ENCODE data around the gene DEFB112. TPM values are rescaled to one million over a fixed set of nuclear protein-coding genes. Genes with fewer than 3 reads are reported as not detected.

The DEFB112 gene, protein sequence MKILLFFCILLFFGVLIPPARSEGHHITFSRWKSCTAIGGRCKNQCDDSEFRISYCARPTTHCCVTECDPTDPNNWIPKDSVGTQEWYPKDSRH
- total RNA-seq (not detected), polyA plus RNA-seq (not detected)
- long read RNA-seq, donor 1: 0 reads
- long read RNA-seq, donor 2: 0 reads
- long read RNA-seq, donor 3: 0 reads
- long read RNA-seq, donor 4: 0 reads
- long read RNA-seq, donor 5: 0 reads
- long read RNA-seq, donor 6: 0 reads
- long read RNA-seq, donor 7: 0 reads
- long read RNA-seq, donor 8: 0 reads
- long read RNA-seq, donor 9: 0 reads
- long read RNA-seq, donor 10: 0 reads

DNA sequence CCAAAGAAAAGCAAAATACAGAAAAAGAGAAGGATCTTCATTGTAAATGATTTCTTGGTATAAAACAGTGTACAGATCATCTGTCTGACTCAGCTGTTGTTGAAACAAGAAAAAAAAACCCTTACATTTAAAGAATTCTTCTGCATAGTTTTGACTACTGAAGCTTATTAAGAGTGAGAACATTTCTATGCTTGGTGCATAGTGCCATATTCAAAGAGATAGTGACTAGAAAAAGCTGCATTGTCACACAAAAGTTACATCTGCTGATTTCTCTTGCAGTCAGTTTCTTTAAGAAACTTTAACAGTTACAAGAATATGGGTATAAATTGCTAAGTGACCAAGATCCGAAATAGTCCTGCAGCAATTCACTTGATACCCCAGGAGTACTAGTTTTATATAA, at the start of gene DEFB112:
DEFB112 (minus strand) TSS at position 101 of the 400 bp plus-strand sequence; CDS start at position 41, 60 bp downstream.
- H3K36me3 ChIP-seq (ENCODE audit: control insufficient read depth in 2 of 2, insufficient read depth in 2 of 2, low read length in 1 of 2): no peaks in the 10 kb centered on the region
- no peaks in the 10 kb centered on the region for H3K27me3 ChIP-seq (ENCODE audit: control insufficient read depth in 2 of 2, insufficient read depth in 1 of 2, low read length in 1 of 2)
- no peak within 1 kb of the TSS for H3K4me3 ChIP-seq (ENCODE audit: low read length in 2 of 2)
- H3K4me1 ChIP-seq (ENCODE audit: control insufficient read depth in 2 of 2, insufficient read depth in 2 of 2, low read length in 2 of 2): no peaks in the 10 kb centered on the region
- H3K27ac ChIP-seq (ENCODE audit: low read depth in 1 of 2, low read length in 1 of 2): no peak within 1 kb of the TSS
- DNase-seq (ENCODE audit: low read depth in 6 of 9, low spot score in 9 of 9): no peak
- H3K9me3 ChIP-seq (ENCODE audit: control insufficient read depth in 2 of 2, insufficient read depth in 1 of 2, low read length in 1 of 2): no peaks in the 10 kb centered on the region
- WGBS: 86% methylated on average over 1 of the region's 1 CpG

GRCh38 chr6:50098641-50098993, 48.9 kb upstream of the DEFB112 start:
- H3K4me1 ChIP-seq (ENCODE audit: control insufficient read depth in 2 of 2, insufficient read depth in 2 of 2, low read length in 2 of 2): no peaks in the 10 kb centered on the region
- no peak overlapping the region for H3K4me3 ChIP-seq (ENCODE audit: low read length in 2 of 2)
- no peaks in the 10 kb centered on the region for H3K27me3 ChIP-seq (ENCODE audit: control insufficient read depth in 2 of 2, insufficient read depth in 1 of 2, low read length in 1 of 2)
- H3K27ac ChIP-seq (ENCODE audit: low read depth in 1 of 2, low read length in 1 of 2): no peak overlapping the region
- 67% methylated on average over 2 of the region's 2 CpGs for WGBS
- H3K9me3 ChIP-seq (ENCODE audit: control insufficient read depth in 2 of 2, insufficient read depth in 1 of 2, low read length in 1 of 2): no peaks in the 10 kb centered on the region
- no peak for DNase-seq (ENCODE audit: low read depth in 6 of 9, low spot score in 9 of 9)
- H3K36me3 ChIP-seq (ENCODE audit: control insufficient read depth in 2 of 2, insufficient read depth in 2 of 2, low read length in 1 of 2): no peaks in the 10 kb centered on the region

- no peak overlapping the region for H3K4me3 ChIP-seq (ENCODE audit: low read length in 2 of 2)
- WGBS: 80% methylated on average over 7 of the region's 7 CpGs
- H3K36me3 ChIP-seq (ENCODE audit: control insufficient read depth in 2 of 2, insufficient read depth in 2 of 2, low read length in 1 of 2): no peaks in the 10 kb centered on the region
- no peak for DNase-seq (ENCODE audit: low read depth in 6 of 9, low spot score in 9 of 9)
- H3K4me1 ChIP-seq (ENCODE audit: control insufficient read depth in 2 of 2, insufficient read depth in 2 of 2, low read length in 2 of 2): no peaks in the 10 kb centered on the region
- no peaks in the 10 kb centered on the region for H3K27me3 ChIP-seq (ENCODE audit: control insufficient read depth in 2 of 2, insufficient read depth in 1 of 2, low read length in 1 of 2)
- H3K9me3 ChIP-seq (ENCODE audit: control insufficient read depth in 2 of 2, insufficient read depth in 1 of 2, low read length in 1 of 2): no peaks in the 10 kb centered on the region
- H3K27ac ChIP-seq (ENCODE audit: low read depth in 1 of 2, low read length in 1 of 2): no peak overlapping the region
Observed at GRCh38 chr6:50097966-50098640, 48.4 kb upstream of the DEFB112 start.

- no peak for DNase-seq (ENCODE audit: low read depth in 6 of 9, low spot score in 9 of 9)
- Histone ChIP-seq H3K4me1 (ENCODE audit: control insufficient read depth in 2 of 2, insufficient read depth in 2 of 2, low read length in 2 of 2) (no peaks in the 10 kb centered on the region), H3K27ac (ENCODE audit: low read depth in 1 of 2, low read length in 1 of 2) (no peak overlapping the region), H3K36me3 (ENCODE audit: control insufficient read depth in 2 of 2, insufficient read depth in 2 of 2, low read length in 1 of 2) (no peaks in the 10 kb centered on the region), H3K9me3 (ENCODE audit: control insufficient read depth in 2 of 2, insufficient read depth in 1 of 2, low read length in 1 of 2) (no peaks in the 10 kb centered on the region), H3K27me3 (ENCODE audit: control insufficient read depth in 2 of 2, insufficient read depth in 1 of 2, low read length in 1 of 2) (no peaks in the 10 kb centered on the region), H3K4me3 (ENCODE audit: low read length in 2 of 2) (no peak overlapping the region)
Observed at GRCh38 chr6:50096296-50096695, 46.6 kb upstream of the DEFB112 start.

GRCh38 chr6:50093938-50094272, 44.2 kb upstream of the DEFB112 start:
- no peaks in the 10 kb centered on the region for H3K4me1 ChIP-seq (ENCODE audit: control insufficient read depth in 2 of 2, insufficient read depth in 2 of 2, low read length in 2 of 2)

GRCh38 chr6:50093116-50093937, 43.6 kb upstream of the DEFB112 start:
- 89% methylated on average over 7 of the region's 7 CpGs for WGBS
- DNase-seq (ENCODE audit: low read depth in 6 of 9, low spot score in 9 of 9): no peak
- Histone ChIP-seq H3K4me3 (ENCODE audit: low read length in 2 of 2) (no peak overlapping the region), H3K4me1 (ENCODE audit: control insufficient read depth in 2 of 2, insufficient read depth in 2 of 2, low read length in 2 of 2) (no peaks in the 10 kb centered on the region), H3K9me3 (ENCODE audit: control insufficient read depth in 2 of 2, insufficient read depth in 1 of 2, low read length in 1 of 2) (no peaks in the 10 kb centered on the region), H3K27me3 (ENCODE audit: control insufficient read depth in 2 of 2, insufficient read depth in 1 of 2, low read length in 1 of 2) (no peaks in the 10 kb centered on the region), H3K36me3 (ENCODE audit: control insufficient read depth in 2 of 2, insufficient read depth in 2 of 2, low read length in 1 of 2) (no peaks in the 10 kb centered on the region), H3K27ac (ENCODE audit: low read depth in 1 of 2, low read length in 1 of 2) (no peak overlapping the region)

More at GRCh38 chr6:50093938-50094272, 44.2 kb upstream of the DEFB112 start:
- no peak overlapping the region for H3K27ac ChIP-seq (ENCODE audit: low read depth in 1 of 2, low read length in 1 of 2)
- 91% methylated on average over 1 of the region's 1 CpG for WGBS
- no peaks in the 10 kb centered on the region for H3K36me3 ChIP-seq (ENCODE audit: control insufficient read depth in 2 of 2, insufficient read depth in 2 of 2, low read length in 1 of 2)
- no peaks in the 10 kb centered on the region for H3K27me3 ChIP-seq (ENCODE audit: control insufficient read depth in 2 of 2, insufficient read depth in 1 of 2, low read length in 1 of 2)
- H3K4me3 ChIP-seq (ENCODE audit: low read length in 2 of 2): no peak overlapping the region
- H3K9me3 ChIP-seq (ENCODE audit: control insufficient read depth in 2 of 2, insufficient read depth in 1 of 2, low read length in 1 of 2): no peaks in the 10 kb centered on the region
- DNase-seq (ENCODE audit: low read depth in 6 of 9, low spot score in 9 of 9): no peak

DNA sequence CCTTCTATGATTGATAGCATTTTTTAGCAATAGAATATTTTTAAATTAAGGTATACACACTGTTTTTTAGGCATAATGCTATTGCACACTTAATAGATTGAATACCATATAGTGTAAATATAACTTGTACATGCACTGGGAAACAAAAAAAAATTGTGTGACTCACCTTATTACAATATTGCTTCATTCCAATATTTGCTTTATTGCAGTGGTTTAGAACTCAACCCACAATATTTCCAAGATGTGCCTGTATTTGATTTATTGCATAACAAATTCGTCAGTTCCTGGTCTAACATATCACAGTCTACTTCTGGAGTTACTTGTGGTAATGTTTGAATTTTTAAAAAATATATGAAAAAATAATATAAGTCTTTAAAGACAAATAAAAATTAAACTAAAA, 41.9 kb upstream of the DEFB112 start:
- Histone ChIP-seq H3K9me3 (ENCODE audit: control insufficient read depth in 2 of 2, insufficient read depth in 1 of 2, low read length in 1 of 2) (no peaks in the 10 kb centered on the region), H3K27ac (ENCODE audit: low read depth in 1 of 2, low read length in 1 of 2) (no peak overlapping the region), H3K27me3 (ENCODE audit: control insufficient read depth in 2 of 2, insufficient read depth in 1 of 2, low read length in 1 of 2) (no peaks in the 10 kb centered on the region), H3K4me3 (ENCODE audit: low read length in 2 of 2) (no peak overlapping the region), H3K4me1 (ENCODE audit: control insufficient read depth in 2 of 2, insufficient read depth in 2 of 2, low read length in 2 of 2) (no peaks in the 10 kb centered on the region), H3K36me3 (ENCODE audit: control insufficient read depth in 2 of 2, insufficient read depth in 2 of 2, low read length in 1 of 2) (no peaks in the 10 kb centered on the region)
- no peak for DNase-seq (ENCODE audit: low read depth in 6 of 9, low spot score in 9 of 9)
- 12% methylated on average over 1 of the region's 1 CpG for WGBS

DNA sequence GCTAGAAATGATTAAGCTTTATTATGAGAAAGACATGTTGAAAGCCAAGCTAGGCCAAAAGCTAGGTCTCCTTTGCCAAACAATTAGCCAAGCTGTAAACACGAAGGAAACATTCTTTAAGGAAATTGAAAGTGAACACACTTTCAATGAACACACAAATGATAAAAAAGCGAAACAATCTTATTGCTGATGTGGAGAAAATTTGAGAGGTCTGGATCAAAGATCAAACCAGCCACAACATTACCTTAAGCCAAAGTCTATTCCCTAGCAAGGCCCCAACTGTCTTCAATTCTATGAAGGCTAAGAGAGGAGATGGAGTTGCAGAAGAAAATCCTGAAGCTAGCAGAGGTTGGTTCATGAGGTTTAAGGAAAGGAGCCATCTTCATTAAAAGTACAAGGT, 40.2 kb upstream of the DEFB112 start:
- Histone ChIP-seq H3K4me3 (ENCODE audit: low read length in 2 of 2) (no peak overlapping the region), H3K27ac (ENCODE audit: low read depth in 1 of 2, low read length in 1 of 2) (no peak overlapping the region), H3K9me3 (ENCODE audit: control insufficient read depth in 2 of 2, insufficient read depth in 1 of 2, low read length in 1 of 2) (no peaks in the 10 kb centered on the region), H3K36me3 (ENCODE audit: control insufficient read depth in 2 of 2, insufficient read depth in 2 of 2, low read length in 1 of 2) (no peaks in the 10 kb centered on the region), H3K4me1 (ENCODE audit: control insufficient read depth in 2 of 2, insufficient read depth in 2 of 2, low read length in 2 of 2) (no peaks in the 10 kb centered on the region), H3K27me3 (ENCODE audit: control insufficient read depth in 2 of 2, insufficient read depth in 1 of 2, low read length in 1 of 2) (no peaks in the 10 kb centered on the region)
- DNase-seq (ENCODE audit: low read depth in 6 of 9, low spot score in 9 of 9): no peak
- 94% methylated on average over 2 of the region's 2 CpGs for WGBS

All from thymus (tissue), 14 donors.